Right ventricle myocardium superior (tissue), 1 donor: Measurements from ENCODE around the gene IQCM. TPM values are rescaled to one million over a fixed set of nuclear protein-coding genes. Genes with fewer than 3 reads are reported as not detected.
A peak's percentile ranks its signal among the peaks of the same experiment; 100 is the strongest.

Experiments
- ATAC-seq: fragments of 200-7000 bp; cut with Tn5 transposase; one replicate; pipeline ENCODE4 v1.9.1; 2020; ENCODE audit warnings: mild to moderate bottlenecking; ENCODE audit not compliant: poor library complexity
- DNase-seq: peaks from one replicate; pipeline ENCODE4 v3.0.0-alpha.2; 2020
- intact Hi-C: fragments of 100-400 bp; cut with DNase I; formaldehyde crosslinking; loops from one replicate; pipeline ENCODE4 v1.11.2; 2022
- total RNA-seq: library from RNA; stranded (reverse); fragmentation: NEBNext Ultra II Directional; extraction: Animal tissue kit (Norgen Biotek cat#: 25700); gene quantifications from one replicate; pipeline ENCODE4 v1.2.1, GENCODE V29; 2021
- donor health status: DM: no; HTN: yes; CAD: no; lungs with severe emphysema.

IQCM gene
- total RNA-seq, 1 donor from 2014 or later, result not detected

- intact Hi-C loops, result no loop called here
- DNase-seq, result peak; percentile 39
- ATAC-seq, result peak; percentile 65
These were observed 97.1 kb downstream of the IQCM start for GRCh38 chr4:149718500-149718899.

DNA sequence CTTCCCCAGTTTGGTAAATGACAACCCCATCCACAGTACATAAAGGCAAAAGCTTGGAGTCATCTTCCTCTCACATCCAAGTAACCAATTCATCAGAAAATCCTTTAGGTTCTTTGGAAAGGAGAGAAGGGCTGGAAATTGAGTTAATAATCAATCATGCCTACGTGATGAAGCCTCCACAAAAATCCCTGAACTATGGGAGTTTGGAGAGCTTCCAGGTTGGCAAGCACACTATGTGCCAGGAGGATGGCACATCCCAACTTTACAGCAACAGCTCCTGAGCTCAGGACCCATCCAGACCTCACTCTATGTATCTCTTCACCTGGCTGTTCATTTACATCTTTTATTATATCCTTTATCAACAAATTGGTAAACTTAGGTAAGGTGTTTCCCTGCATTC is 98.9 kb downstream of the IQCM start:
- intact Hi-C loops, result no loop called here
- DNase-seq, result no peak

GRCh38 chr4:149715822-149716585 is 99.6 kb downstream of the IQCM start:
- ATAC-seq, result no peak
- intact Hi-C loops, result no loop called here
- no peak for DNase-seq

More for the DNA sequence above, 98.9 kb downstream of the IQCM start:
- ATAC-seq, result no peak

DNA sequence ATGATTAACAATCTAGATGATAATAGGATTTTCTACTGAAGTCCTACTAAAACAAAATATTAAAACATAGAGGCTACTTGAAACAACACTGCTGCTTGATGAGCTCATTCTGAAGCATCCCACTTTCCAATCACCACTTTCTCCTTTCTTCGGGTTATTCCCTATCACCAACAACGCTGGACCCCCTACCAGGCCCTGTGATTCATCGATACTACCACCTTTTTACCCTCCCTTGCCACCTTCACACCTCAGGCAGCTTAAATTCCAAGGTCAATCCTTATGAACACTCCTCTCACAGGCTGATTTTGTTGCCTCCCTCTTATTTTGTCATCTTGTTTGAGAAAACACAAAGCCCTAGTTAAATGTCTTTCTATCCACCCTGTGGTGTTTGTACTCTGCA is 102.6 kb downstream of the IQCM start:
- intact Hi-C loops, result no loop called here

DNA sequence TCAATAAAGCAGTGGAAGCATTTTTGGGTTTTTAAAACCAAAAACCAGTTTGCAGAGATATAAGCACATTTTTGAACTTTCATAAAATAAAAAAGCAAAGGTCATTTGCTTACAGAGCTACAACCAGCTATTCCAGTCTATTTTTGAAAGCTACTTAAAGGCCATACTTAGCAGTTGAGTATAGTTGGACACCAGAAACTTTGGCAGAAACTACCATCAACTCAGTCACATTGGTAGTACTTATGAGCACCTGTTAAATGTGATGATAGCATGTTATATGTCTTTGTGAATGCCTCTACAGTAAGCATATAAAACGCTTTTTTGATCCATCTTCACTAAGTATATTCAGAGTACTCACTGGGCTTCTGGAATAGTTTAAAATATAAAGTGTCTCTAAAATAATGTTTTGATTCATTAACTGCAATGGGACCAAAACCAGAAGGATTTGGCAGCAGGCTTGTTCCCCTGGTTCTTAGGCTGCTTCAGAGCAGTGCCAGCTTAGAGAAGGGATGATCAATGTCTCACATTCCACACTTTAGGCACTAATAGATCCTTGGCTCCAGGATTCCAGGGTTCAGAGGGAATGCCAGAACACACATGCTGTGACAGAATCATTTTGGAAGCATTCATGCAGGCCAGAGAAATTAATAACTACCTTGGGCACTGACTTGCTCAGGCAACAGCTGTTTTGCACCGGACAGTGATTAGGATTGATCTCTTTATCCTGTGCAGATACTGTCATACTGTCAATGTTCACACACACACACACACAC is 103.9 kb downstream of the IQCM start:
- intact Hi-C loops, result no loop called here
- peak; percentile 74 for ATAC-seq

More for the DNA sequence above, 102.6 kb downstream of the IQCM start:
- ATAC-seq, result no peak
- no peak for DNase-seq

GRCh38 chr4:149709640-149710039 is 106.0 kb downstream of the IQCM start:
- intact Hi-C loops, result no loop called here
- no peak for ATAC-seq

More for the DNA sequence above, 103.9 kb downstream of the IQCM start:
- DNase-seq, result no peak

DNA sequence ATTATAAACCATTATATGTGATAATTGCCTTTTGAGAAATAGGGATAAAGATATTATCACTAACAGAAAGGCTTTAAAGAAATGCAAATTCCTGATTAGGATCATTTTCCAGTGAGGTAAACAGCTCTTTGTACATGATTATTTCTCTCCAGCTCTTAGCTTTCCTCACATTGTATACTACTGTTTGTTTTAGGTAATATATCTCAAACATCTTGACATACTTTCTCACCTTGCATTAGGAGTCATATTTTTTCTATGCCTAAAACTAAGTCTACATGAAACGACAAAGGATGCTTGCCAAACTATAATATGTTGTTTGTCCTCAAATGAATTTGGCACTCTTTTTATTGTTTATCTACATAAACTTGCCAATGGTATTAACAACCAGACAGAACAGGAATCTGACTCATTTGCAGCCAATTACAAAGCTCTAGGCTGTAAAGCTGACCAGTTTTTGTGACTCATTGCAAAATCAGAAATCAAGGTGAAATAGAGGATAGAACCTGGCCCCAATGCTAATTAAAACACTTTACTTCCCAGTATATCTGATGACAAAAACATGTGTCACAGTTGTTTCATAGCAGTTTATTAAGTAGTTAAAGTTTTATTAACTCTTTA is 107.0 kb downstream of the IQCM start:
- ATAC-seq (no peak), DNase-seq (no peak)
- intact Hi-C loops, result no loop called here

More at GRCh38 chr4:149709640-149710039, 106.0 kb downstream of the IQCM start:
- DNase-seq, result no peak

GRCh38 chr4:149707862-149708261 is 107.8 kb downstream of the IQCM start:
- intact Hi-C loops, result no loop called here
- ATAC-seq, result peak; percentile 56
- no peak for DNase-seq

GRCh38 chr4:149706942-149707341 is 108.7 kb downstream of the IQCM start:
- intact Hi-C loops, result no loop called here
- ATAC-seq (no peak), DNase-seq (no peak)

GRCh38 chr4:149702414-149703293 is 113.0 kb downstream of the IQCM start:
- DNase-seq (no peak), ATAC-seq (no peak)
- intact Hi-C loops, result no loop called here

DNA sequence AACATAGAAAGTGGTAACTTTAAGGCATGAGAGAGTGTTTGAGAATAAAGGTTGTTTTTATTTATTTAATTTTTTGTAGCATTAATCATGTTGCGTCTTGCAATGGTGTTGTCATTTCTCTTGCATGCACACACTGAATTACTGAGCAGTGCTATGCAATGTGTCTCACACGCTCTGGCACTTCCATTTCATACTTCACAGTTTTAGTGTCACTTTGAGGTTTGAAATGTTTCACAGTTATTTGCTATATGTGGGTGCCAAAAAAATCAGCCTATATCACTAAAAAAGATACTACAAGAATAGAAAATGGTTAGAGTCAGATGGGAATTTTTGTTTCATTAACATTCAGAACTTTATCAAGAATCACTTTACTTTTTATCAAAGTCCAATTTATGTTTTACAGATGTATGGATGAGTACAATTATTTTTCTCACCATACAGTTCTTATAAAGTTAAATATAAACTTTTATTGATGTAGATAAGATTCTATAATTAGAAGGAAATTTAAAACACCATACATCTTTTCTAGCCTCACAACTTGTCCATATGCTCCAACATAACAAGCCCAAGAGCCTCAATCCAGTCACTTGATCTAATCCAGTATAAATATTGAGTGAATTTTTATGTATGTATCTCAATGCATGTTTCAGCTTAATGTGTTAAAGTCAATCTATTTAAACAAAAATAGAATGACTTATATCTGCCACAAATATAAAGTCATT is 114.0 kb downstream of the IQCM start:
- DNase-seq (no peak), ATAC-seq (no peak)
- intact Hi-C loops, result no loop called here

GRCh38 chr4:149700272-149700671 is 115.4 kb downstream of the IQCM start:
- DNase-seq, result no peak
- no peak for ATAC-seq
- intact Hi-C loops, result no loop called here

DNA sequence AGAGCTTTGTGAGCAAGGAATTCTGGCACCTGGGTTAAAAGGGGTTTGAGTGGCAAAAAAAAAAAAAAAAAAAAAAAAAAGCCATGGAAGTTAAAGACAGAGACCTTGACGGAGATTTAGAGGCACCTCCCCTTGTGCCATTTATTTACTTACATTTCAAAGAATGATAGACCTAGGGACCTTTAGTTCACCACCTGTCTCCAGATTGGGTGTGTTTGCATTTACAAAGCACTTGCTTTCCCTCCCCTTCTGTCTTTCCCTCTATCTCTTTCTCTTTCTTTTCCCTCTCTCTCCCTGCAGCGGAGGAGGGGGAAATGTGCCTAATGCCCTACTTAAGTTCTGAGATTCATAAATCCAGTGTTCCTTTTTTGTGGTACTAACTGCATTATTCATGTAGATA is 116.0 kb downstream of the IQCM start:
- no peak for ATAC-seq
- intact Hi-C loops, result no loop called here
- DNase-seq, result no peak

- intact Hi-C loops, result no loop called here
- ATAC-seq, result no peak
- DNase-seq, result no peak
These were observed 124.9 kb downstream of the IQCM start for GRCh38 chr4:149690726-149691125.

DNA sequence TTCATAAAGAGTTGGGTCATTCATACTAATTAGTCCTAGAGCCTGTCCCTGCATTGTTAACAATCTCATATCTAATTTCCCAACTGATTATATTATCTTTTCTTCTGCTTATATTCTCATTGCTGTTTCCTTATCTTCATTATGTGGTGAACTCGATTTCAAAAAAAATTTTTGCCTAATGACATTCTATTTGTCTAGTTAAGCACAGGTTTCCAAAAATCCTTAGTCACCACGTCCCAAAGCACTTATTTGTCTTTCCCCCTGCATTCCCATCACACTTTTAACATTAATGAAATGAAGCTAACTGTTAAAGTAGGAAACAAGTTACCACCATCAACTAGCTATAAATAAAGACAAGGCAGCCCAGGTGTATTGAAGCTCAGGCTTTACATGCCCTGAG is 131.1 kb downstream of the IQCM start:
- ATAC-seq (no peak), DNase-seq (no peak)

DNA sequence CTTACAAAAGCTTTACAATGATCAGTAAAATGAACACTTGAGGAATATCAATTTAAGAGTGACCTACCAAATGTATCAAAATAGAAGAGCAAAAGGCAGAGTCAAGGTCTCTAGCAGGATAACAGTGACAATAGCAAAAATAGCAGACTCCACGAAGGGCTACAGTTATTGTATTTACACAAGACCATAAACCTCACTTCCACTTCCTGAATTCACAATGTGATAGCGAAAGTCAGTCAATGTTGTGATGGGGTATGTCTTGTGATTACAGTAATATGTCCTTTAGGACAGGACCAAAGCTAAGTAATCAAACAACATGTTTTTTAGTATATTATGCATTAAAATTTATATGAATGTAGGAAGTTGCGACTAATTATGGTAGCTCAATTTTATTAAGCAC is 139.6 kb downstream of the IQCM start:
- intact Hi-C loops, result no loop called here
- no peak for DNase-seq
- no peak for ATAC-seq

More for the DNA sequence above, 131.1 kb downstream of the IQCM start:
- intact Hi-C loops, result no loop called here

DNA sequence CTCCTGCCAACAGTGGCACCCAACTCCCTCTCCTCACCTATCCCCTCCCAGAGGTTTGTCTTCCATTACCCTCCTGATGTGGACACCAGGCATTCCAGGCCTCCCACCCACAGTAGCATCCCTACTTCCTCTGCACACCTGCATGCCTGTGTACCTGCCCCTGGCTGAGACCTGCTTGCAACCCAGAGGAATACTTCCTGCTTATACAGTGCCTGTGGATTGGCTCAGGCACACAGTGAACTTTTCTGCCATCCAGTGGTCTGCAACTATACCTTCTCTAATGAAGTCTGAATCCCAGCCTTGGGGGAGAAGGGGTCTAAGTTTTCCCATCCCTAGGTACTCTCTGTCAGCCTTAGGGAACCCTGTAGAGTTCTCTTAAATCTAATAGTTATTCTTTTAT is 169.9 kb downstream of the IQCM start:
- ATAC-seq (no peak), DNase-seq (no peak)
- intact Hi-C loops, result no loop called here

- ATAC-seq, result no peak
- no peak for DNase-seq
- intact Hi-C loops, result no loop called here
These were observed 177.6 kb downstream of the IQCM start for GRCh38 chr4:149638073-149638472.
